ENCODE results near the gene RPTOR. TPM values are rescaled to one million over a fixed set of nuclear protein-coding genes. Genes with fewer than 3 reads are reported as not detected.

Gene RPTOR
- total RNA-seq, 1 experiment from 2014 or later: 46.2 TPM

GRCh38 chr17:80906364-80907259 lies 362.0 kb downstream of the RPTOR start:
- no peak overlapping the region for H2AFZ ChIP-seq (ENCODE audit: low read length)
- POLR2A ChIA-PET (ENCODE audit: unreplicated experiment): no interaction called here
- no peaks in the 10 kb centered on the region for H3K4me1 ChIP-seq (ENCODE audit: insufficient read depth, low read length)
- DNase-seq (no peak), ATAC-seq (no peak)
- no peaks in the 10 kb centered on the region for H3K79me2 ChIP-seq (ENCODE audit: low read length)
- H3K9me2 ChIP-seq (replicated peaks; ENCODE audit: low read length): no peaks in the 10 kb centered on the region
- no peak overlapping the region for H3K27ac ChIP-seq (ENCODE audit: low read length)
- TF ChIP-seq CTCF (conservative IDR thresholded peaks at IDR 0.05; ENCODE audit: low read depth, low read length): no peak
- TF ChIP-seq EZH2phosphoT487 (IDR thresholded peaks at IDR 0.05; ENCODE audit: borderline replicate concordance, low read length): no peak
- no peak for TF ChIP-seq EZH2 (IDR thresholded peaks at IDR 0.05; ENCODE audit: low read length, unreplicated experiment)
- H3K36me3 ChIP-seq (ENCODE audit: low read depth, low read length): peaks cover 5% of the 10 kb centered on the region; the same call in 1 of the 2 replicates
- H3K9ac ChIP-seq (ENCODE audit: low read length): no peak overlapping the region
- BruUV-seq (replicated peaks): no TSS peak
- intact Hi-C loops (cut with micrococcal nuclease): no loop called here
- H3K4me3 ChIP-seq (ENCODE audit: low read length): no peak overlapping the region
- H3K27me3 ChIP-seq (ENCODE audit: low read length): no peaks in the 10 kb centered on the region
- no peaks in the 10 kb centered on the region for H3K9me3 ChIP-seq (ENCODE audit: low read length)
- CTCF ChIA-PET: no interaction called here
- H3F3A ChIP-seq (ENCODE audit: low read length, unreplicated experiment): no peaks in the 10 kb centered on the region
- H3K4me2 ChIP-seq (ENCODE audit: low read length): no peak overlapping the region
- no peaks in the 10 kb centered on the region for H4K20me1 ChIP-seq (ENCODE audit: low read length)

GRCh38 chr17:80907281-80907680 lies 362.6 kb downstream of the RPTOR start:
- Histone ChIP-seq H3K9me2 (replicated peaks; ENCODE audit: low read length) (no peaks in the 10 kb centered on the region), H2AFZ (ENCODE audit: low read length) (no peak overlapping the region), H3K4me1 (ENCODE audit: insufficient read depth, low read length) (no peaks in the 10 kb centered on the region), H3K27ac (ENCODE audit: low read length) (no peak overlapping the region), H3K9me3 (ENCODE audit: low read length) (no peaks in the 10 kb centered on the region), H3K4me2 (ENCODE audit: low read length) (no peak overlapping the region), H3K9ac (ENCODE audit: low read length) (no peak overlapping the region), H3K4me3 (ENCODE audit: low read length) (no peak overlapping the region), H3K36me3 (ENCODE audit: low read depth, low read length) (peaks cover 7% of the 10 kb centered on the region; the same call in 1 of the 2 replicates), H3K27me3 (ENCODE audit: low read length) (no peaks in the 10 kb centered on the region), H3F3A (ENCODE audit: low read length, unreplicated experiment) (no peaks in the 10 kb centered on the region), H3K79me2 (ENCODE audit: low read length) (no peaks in the 10 kb centered on the region), H4K20me1 (ENCODE audit: low read length) (no peaks in the 10 kb centered on the region)
- no peak for TF ChIP-seq EZH2phosphoT487 (IDR thresholded peaks at IDR 0.05; ENCODE audit: borderline replicate concordance, low read length)
- TF ChIP-seq EZH2 (IDR thresholded peaks at IDR 0.05; ENCODE audit: low read length, unreplicated experiment): no peak
- no peak for TF ChIP-seq CTCF (conservative IDR thresholded peaks at IDR 0.05; ENCODE audit: low read depth, low read length)
- DNase-seq: no peak
- BruUV-seq (replicated peaks): no TSS peak
- ChIA-PET CTCF (no interaction called here), POLR2A (ENCODE audit: unreplicated experiment) (no interaction called here)
- intact Hi-C loops (cut with micrococcal nuclease): no loop called here
- ATAC-seq: no peak

- H3K4me1 ChIP-seq (ENCODE audit: insufficient read depth, low read length): no peaks in the 10 kb centered on the region
These were observed 363.6 kb downstream of the RPTOR start for GRCh38 chr17:80908211-80908610.

More at GRCh38 chr17:80908211-80908610, 363.6 kb downstream of the RPTOR start:
- ChIA-PET POLR2A (ENCODE audit: unreplicated experiment) (no interaction called here), CTCF (no interaction called here)
- Histone ChIP-seq H3K9me2 (replicated peaks; ENCODE audit: low read length) (no peaks in the 10 kb centered on the region), H3K9ac (ENCODE audit: low read length) (no peak overlapping the region), H3K36me3 (ENCODE audit: low read depth, low read length) (peaks cover 16% of the 10 kb centered on the region; the same call in 1 of the 2 replicates), H3K4me2 (ENCODE audit: low read length) (no peak overlapping the region), H3K27me3 (ENCODE audit: low read length) (no peaks in the 10 kb centered on the region), H2AFZ (ENCODE audit: low read length) (no peak overlapping the region), H3K4me3 (ENCODE audit: low read length) (no peak overlapping the region), H3K9me3 (ENCODE audit: low read length) (no peaks in the 10 kb centered on the region), H3F3A (ENCODE audit: low read length, unreplicated experiment) (no peaks in the 10 kb centered on the region), H4K20me1 (ENCODE audit: low read length) (no peaks in the 10 kb centered on the region), H3K79me2 (ENCODE audit: low read length) (no peaks in the 10 kb centered on the region), H3K27ac (ENCODE audit: low read length) (no peak overlapping the region)
- no peak for DNase-seq
- no peak for ATAC-seq
- TF ChIP-seq EZH2phosphoT487 (IDR thresholded peaks at IDR 0.05; ENCODE audit: borderline replicate concordance, low read length) (no peak), CTCF (conservative IDR thresholded peaks at IDR 0.05; ENCODE audit: low read depth, low read length) (no peak), EZH2 (IDR thresholded peaks at IDR 0.05; ENCODE audit: low read length, unreplicated experiment) (no peak)
- intact Hi-C loops (cut with micrococcal nuclease): no loop called here
- no TSS peak for BruUV-seq (replicated peaks)
